HepG2 (cell line): ENCODE data around the gene VPS13D. TPM values are rescaled to one million over a fixed set of nuclear protein-coding genes. Genes with fewer than 3 reads are reported as not detected.

Source experiments
- ATAC-seq: fragments of 200-7000 bp; cut with Tn5 transposase; 3 replicates; pipeline ENCODE4 v1.9.1; 2020; ENCODE audit warnings: mild to moderate bottlenecking, moderate library complexity
- BruUV-seq: library from RNA; stranded (reverse); fragments of 400-500 nt; replicated peaks from 2 replicates; lab custom pipeline; 2021; lab: Mats Ljungman, UMichigan
- CTCF ChIA-PET: fragments of 300-600 bp; formaldehyde crosslinking; extraction: SDS; loops from one replicate; lab custom pipeline; 2021; ENCODE audit warnings: low total read pairs, inconsistent platforms, low intra/inter-chr PET ratio; lab: Yijun Ruan, JAX
- POLR2A ChIA-PET: fragments of 350-600 bp; sonication (Branson Sonifier 250); formaldehyde crosslinking; loops from one replicate; lab custom pipeline; 2020; ENCODE audit warnings: antibody characterized with exemption, inconsistent platforms; lab: Yijun Ruan, JAX
- DNase-seq: peaks from one replicate; pipeline ENCODE4 v3.0.0-alpha.2; 2015; ENCODE audit warnings: low spot score
- FAIRE-seq: peaks from 3 replicates; lab custom pipeline; 2011; peaks lifted over from hg19 to GRCh38; lab: Jason Lieb, UNC
- H2AFZ ChIP-seq: one replicate; pipeline ENCODE4 v1.6.1; 2011; ENCODE audit warnings: low read length, inconsistent platforms
- H3K27ac ChIP-seq: fragments of 300-600 bp; 3 replicates; pipeline ENCODE4 v1.8.0; 2011; ENCODE audit warnings: mixed run types, mild to moderate bottlenecking, mixed read lengths, low read length, inconsistent platforms; ENCODE audit not compliant: insufficient read depth; ENCODE audit errors: extremely low read length
- H3K27me3 ChIP-seq, 2 experiments: fragments of 200-600 bp in 1 of 2; 2 replicates in 1 of 2; 3 replicates in 1 of 2; pipeline versions ENCODE4 v1.6.0 to v1.8.0; 2011; ENCODE audit warnings: low read length in 2 of 2, mild to moderate bottlenecking in 2 of 2, moderate library complexity in 2 of 2, inconsistent platforms in 1 of 2; ENCODE audit not compliant: insufficient read depth in 2 of 2, control insufficient read depth in 1 of 2
- H3K36me3 ChIP-seq, 2 experiments: fragments of 200-600 bp in 1 of 2; replicated peaks in 1 of 2; 2 replicates in 1 of 2; 3 replicates in 1 of 2; pipeline versions ENCODE4 v1.5.1 to v1.8.0; 2011; ENCODE audit warnings: low read length in 2 of 2, inconsistent platforms in 1 of 2; ENCODE audit not compliant: insufficient read depth in 2 of 2, control insufficient read depth in 1 of 2
- H3K4me1 ChIP-seq: 2 replicates; pipeline ENCODE4 v1.5.1; 2012; ENCODE audit warnings: low read length, inconsistent platforms; ENCODE audit not compliant: insufficient read depth
- H3K4me2 ChIP-seq: 2 replicates; pipeline ENCODE4 v1.6.0; 2011; ENCODE audit warnings: low read depth, low read length, inconsistent platforms
- H3K4me3 ChIP-seq, 3 experiments: fragments of 200-600 bp in 1 of 3; sonication (generic), shearing (Covaris generic) in 1 of 3; replicated peaks in 1 of 3; 2 replicates each; pipeline ENCODE4 v1.5.1; 2011 to 2016; ENCODE audit warnings: low read length in 3 of 3, inconsistent platforms in 2 of 3, low read depth in 2 of 3, mild to moderate bottlenecking in 2 of 3, control low read depth in 1 of 3, mixed read lengths in 1 of 3; ENCODE audit not compliant: insufficient read depth in 1 of 3
- H3K79me2 ChIP-seq: one replicate; pipeline ENCODE4 v1.6.1; 2011; ENCODE audit warnings: low read length, inconsistent platforms; ENCODE audit not compliant: insufficient read depth
- H3K9ac ChIP-seq: 2 replicates; pipeline ENCODE4 v1.6.0; 2011; ENCODE audit warnings: mild to moderate bottlenecking, low read depth, low read length, inconsistent platforms; ENCODE audit not compliant: insufficient read depth
- H3K9me3 ChIP-seq: 2 replicates; pipeline ENCODE4 v1.5.1; 2012; ENCODE audit warnings: mild to moderate bottlenecking, low read length
- H4K20me1 ChIP-seq: 2 replicates; pipeline ENCODE4 v1.6.0; 2011; ENCODE audit warnings: inconsistent platforms, mild to moderate bottlenecking, low read length, moderate library complexity; ENCODE audit not compliant: insufficient read depth
- ATF7 ChIP-seq, 2 experiments: fragments of 450-650 bp in 1 of 2; sonication (generic) in 1 of 2; formaldehyde crosslinking in 1 of 2; IDR thresholded peaks; 2 replicates each; pipeline versions ENCODE4 v1.4.0 to v1.6.1; 2016 to 2020; ENCODE audit warnings: antibody characterized with exemption in 1 of 2, mild to moderate bottlenecking in 1 of 2, missing genetic modification reagents in 1 of 2
- HNRNPK ChIP-seq: fragments of 200-400 bp; formaldehyde crosslinking; IDR thresholded peaks from 2 replicates; pipeline ENCODE4 v1.6.1; 2018; ENCODE audit warnings: low read length, low read depth, moderate library complexity, mild to moderate bottlenecking; ENCODE audit not compliant: poor library complexity, severe bottlenecking
- SALL1 ChIP-seq: sonication (generic); formaldehyde crosslinking; IDR thresholded peaks from 2 replicates; pipeline ENCODE4 v1.8.0; 2022; ENCODE audit warnings: mild to moderate bottlenecking, missing genetic modification reagents
- ZNF367 ChIP-seq: sonication (generic); formaldehyde crosslinking; IDR thresholded peaks from 2 replicates; pipeline ENCODE4 v1.4.0; 2020; ENCODE audit warnings: missing genetic modification reagents, borderline replicate concordance
- ZNF503 ChIP-seq: sonication (generic); formaldehyde crosslinking; IDR thresholded peaks from 2 replicates; pipeline ENCODE4 v1.4.0; 2020; ENCODE audit warnings: missing genetic modification reagents
- ZNF614 ChIP-seq: IDR thresholded peaks from 2 replicates; pipeline ENCODE4 v1.6.1; 2018; ENCODE audit warnings: missing biosample characterization, missing genetic modification reagents, inconsistent platforms, borderline replicate concordance
- WGBS: methylation state at CpG from one replicate; pipeline ENCODE4 v1.1.6; 2017; ENCODE audit warnings: low lambda C conversion rate; 5-methylcytosine and 5-hydroxymethylcytosine counted together
- in situ Hi-C: cut with HindIII; loops from 2 replicates; pipeline ENCODE4 v1.10.0; 2017; ENCODE audit warnings: low pct_unique_long_range_greater_than_20kb; ENCODE audit not compliant: extremely low pct_ligation_motif_present
- intact Hi-C: fragments of 100-400 bp; cut with micrococcal nuclease; formaldehyde crosslinking; loops from one replicate; pipeline ENCODE4 v1.10.0; 2022; ENCODE audit not compliant: unreplicated experiment
- polyA plus RNA-seq, 8 experiments: library from polyadenylated mRNA; depleted of rRNA in 3 of 8; stranded (reverse) in 7 of 8; unstranded in 1 of 8; fragments of >200 nt; fragmentation: Illumina TruSeq in 4 of 8; extraction: Trizol in 4 of 8; gene quantifications; 2 replicates each; pipeline versions ENCODE4 v1.2.1 to v1.2.3, GENCODE V29; 2011 to 2016; ENCODE audit warnings: low read depth in 4 of 8, missing spikeins in 1 of 8, mixed read lengths in 1 of 8; ENCODE audit not compliant: insufficient read depth in 1 of 8
- total RNA-seq, 5 experiments: library from RNA; depleted of rRNA; stranded (reverse); fragments of >200 nt; fragmentation: Illumina TruSeq; extraction: Trizol; gene quantifications; 2 replicates each; pipeline ENCODE4 v1.2.3, GENCODE V29; 2016; ENCODE audit warnings: low read depth in 1 of 5

Gene VPS13D
- total and polyA plus RNA-seq, 2 of the 13 experiments (the other 11 are each of a cell fraction or from before 2014, with no cell fraction given), result 8.6 to 13.9 TPM

- TF ChIP-seq SALL1 (no peak), ZNF367 (CRISPR knock-in tag) (no peak), ZNF614 (CRISPR knock-in tag) (no peak)
- TF ChIP-seq, all 625 proteins: peak for 0
Observed at GRCh38 chr1:12305377-12305776, 75.5 kb downstream of the VPS13D start (continued).

DNA sequence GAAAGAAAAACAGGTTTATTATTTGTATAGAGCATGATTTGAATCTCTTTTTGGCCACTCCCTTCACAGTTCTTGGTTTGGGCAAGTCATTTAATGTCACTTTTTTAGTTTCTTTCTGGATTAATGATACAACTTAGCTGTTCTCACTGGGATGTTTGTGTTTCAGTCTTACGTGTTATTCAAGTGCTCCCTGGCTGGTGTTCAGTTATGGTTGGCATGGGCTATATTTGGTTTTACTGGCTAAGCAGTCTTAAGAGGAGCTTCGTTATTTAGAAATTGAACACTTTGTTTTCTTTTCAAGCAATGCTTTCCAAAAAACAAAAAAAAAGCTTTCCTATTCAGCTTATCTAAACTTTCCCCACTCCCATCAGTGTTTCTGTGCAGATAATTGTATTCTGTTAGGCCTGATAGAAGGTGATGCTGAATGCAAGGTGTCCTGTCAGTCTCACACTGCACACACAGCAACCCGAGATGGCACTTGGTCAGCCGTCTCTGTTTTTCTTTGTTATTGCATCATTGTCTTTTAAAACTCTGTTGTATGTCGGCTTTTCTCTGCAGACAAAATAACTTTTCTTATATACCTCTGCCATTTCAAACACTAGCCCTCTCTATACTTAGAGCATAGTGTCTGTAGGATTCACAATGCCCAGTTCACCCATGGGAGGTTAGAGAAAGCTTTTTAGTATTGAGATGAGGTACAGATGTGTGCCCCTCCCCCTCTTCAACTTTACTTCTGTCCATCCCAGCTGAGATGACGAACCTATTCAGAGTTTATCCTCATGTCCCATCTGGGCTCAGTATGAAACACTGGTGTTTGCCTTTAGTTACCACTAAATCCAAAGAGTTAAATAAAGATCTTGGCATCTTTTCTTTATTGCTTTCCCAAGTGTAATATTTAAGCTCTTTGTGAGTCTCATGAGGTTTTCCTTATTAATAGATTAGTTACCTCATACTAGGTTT is 80.2 kb downstream of the VPS13D start:
- ChIA-PET CTCF (no interaction called here), POLR2A (no interaction called here)
- BruUV-seq, result no TSS peak
- Histone ChIP-seq H2AFZ (no peak overlapping the region), H3K9me3 (no peaks in the 10 kb centered on the region), H3K36me3 (peaks cover 12 to 39% of the 10 kb centered on the region in 2 experiments), H3K9ac (no peak overlapping the region), H3K27me3 (no peaks in the 10 kb centered on the region), H3K4me3 (no peak overlapping the region), H3K4me1 (no peaks in the 10 kb centered on the region), H4K20me1 (no peaks in the 10 kb centered on the region), H3K79me2 (no peaks in the 10 kb centered on the region), H3K27ac (no peak overlapping the region), H3K4me2 (no peak overlapping the region)
- 98% methylated on average over 6 of the region's 6 CpGs for WGBS
- ATAC-seq (no peak), DNase-seq (no peak), FAIRE-seq (no peak)
- TF ChIP-seq ZNF503 (CRISPR knock-in tag) (no peak), HNRNPK (peak; percentile 61), ATF7 (IDR thresholded peaks at IDR 0.05) (peak; percentile 53), ATF7 (CRISPR knock-in tag; IDR thresholded peaks at IDR 0.05) (no peak)
- intact Hi-C loops (loop anchor here (10.0 kb wide), 1 partner anchor 215 kb away; no protein-coding TSS in a partner anchor), in situ Hi-C loops (loop anchor here (5.0 to 10.0 kb wide), 2 partner anchors 315 to 347 kb away; no protein-coding TSS in a partner anchor)
